Esophagus squamous epithelium (tissue), 4 donors: Measurements from ENCODE around the gene RTN4R.

Experiments used
- POLR2A ChIP-seq, 4 donors: fragments of 450-650 bp; IDR thresholded peaks; one replicate each; pipeline ENCODE4 v1.6.1; 2017; ENCODE audit warnings: antibody characterized with exemption in 4 of 4, mild to moderate bottlenecking in 4 of 4, moderate library complexity in 3 of 4
- TF ChIP-seq, protein P1 (sequence below), 6 experiments: fragments of 450-650 bp in 4 of 6; fragments of 200-600 bp in 2 of 6; sonication (generic) in 2 of 6; IDR thresholded peaks; one replicate each; pipeline ENCODE4 v1.5.1; 2016 to 2019; ENCODE audit warnings: antibody characterized with exemption in 6 of 6, mild to moderate bottlenecking in 4 of 6, moderate library complexity in 4 of 6

DNA sequence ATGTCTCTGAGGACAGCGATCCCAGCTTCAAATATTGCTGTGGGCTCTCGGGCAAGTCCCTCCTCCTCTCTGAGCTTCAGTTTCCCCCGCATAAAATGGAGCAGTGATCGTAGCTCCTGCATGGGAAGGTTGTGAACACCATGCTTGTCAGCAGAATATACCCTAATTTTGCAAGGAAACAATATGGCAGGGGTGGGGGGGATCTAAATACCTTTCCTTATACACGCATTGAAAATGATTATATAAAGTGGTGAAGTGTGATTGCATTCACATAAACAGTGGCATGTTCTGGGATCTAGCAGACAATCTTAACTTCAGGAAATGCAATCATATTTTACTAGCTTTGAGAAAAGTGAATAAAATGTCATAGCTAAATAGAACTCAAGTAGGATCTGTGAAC lies 24.0 kb upstream of the RTN4R start:
- TF ChIP-seq, protein P1, sequence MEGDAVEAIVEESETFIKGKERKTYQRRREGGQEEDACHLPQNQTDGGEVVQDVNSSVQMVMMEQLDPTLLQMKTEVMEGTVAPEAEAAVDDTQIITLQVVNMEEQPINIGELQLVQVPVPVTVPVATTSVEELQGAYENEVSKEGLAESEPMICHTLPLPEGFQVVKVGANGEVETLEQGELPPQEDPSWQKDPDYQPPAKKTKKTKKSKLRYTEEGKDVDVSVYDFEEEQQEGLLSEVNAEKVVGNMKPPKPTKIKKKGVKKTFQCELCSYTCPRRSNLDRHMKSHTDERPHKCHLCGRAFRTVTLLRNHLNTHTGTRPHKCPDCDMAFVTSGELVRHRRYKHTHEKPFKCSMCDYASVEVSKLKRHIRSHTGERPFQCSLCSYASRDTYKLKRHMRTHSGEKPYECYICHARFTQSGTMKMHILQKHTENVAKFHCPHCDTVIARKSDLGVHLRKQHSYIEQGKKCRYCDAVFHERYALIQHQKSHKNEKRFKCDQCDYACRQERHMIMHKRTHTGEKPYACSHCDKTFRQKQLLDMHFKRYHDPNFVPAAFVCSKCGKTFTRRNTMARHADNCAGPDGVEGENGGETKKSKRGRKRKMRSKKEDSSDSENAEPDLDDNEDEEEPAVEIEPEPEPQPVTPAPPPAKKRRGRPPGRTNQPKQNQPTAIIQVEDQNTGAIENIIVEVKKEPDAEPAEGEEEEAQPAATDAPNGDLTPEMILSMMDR (IDR thresholded peaks at IDR 0.05), result no peak
- no peak for TF ChIP-seq POLR2A (IDR thresholded peaks at IDR 0.05)
